HEK293T (cell line): ENCODE measurements around the gene PIAS1.

Experiments used
- ELF4 ChIP-seq: fragments of 450-650 bp; IDR thresholded peaks from 2 replicates; pipeline ENCODE4 v1.6.1; 2017; ENCODE audit warnings: antibody characterized with exemption
- FOXK2 ChIP-seq: fragments of 450-650 bp; IDR thresholded peaks from 2 replicates; pipeline ENCODE4 v1.6.1; 2016; ENCODE audit warnings: mild to moderate bottlenecking
- L3MBTL2 ChIP-seq: fragments of 450-650 bp; conservative IDR thresholded peaks from 2 replicates; pipeline ENCODE4 v1.6.1; 2016; ENCODE audit warnings: mild to moderate bottlenecking
- LEF1 ChIP-seq: fragments of 450-650 bp; IDR thresholded peaks from 2 replicates; pipeline ENCODE4 v1.6.1; 2017; ENCODE audit warnings: mild to moderate bottlenecking, borderline replicate concordance
- NFRKB ChIP-seq: fragments of 450-650 bp; IDR thresholded peaks from 2 replicates; pipeline ENCODE4 v1.6.1; 2016; ENCODE audit warnings: mild to moderate bottlenecking, moderate library complexity
- PKNOX1 ChIP-seq: fragments of 450-650 bp; IDR thresholded peaks from 2 replicates; pipeline ENCODE4 v1.6.1; 2016
- SP1 ChIP-seq: fragments of 450-650 bp; IDR thresholded peaks from 2 replicates; pipeline ENCODE4 v1.6.1; 2017
- ZNF384 ChIP-seq: fragments of 450-650 bp; IDR thresholded peaks from 2 replicates; pipeline ENCODE4 v1.6.1; 2016

- no peak for TF ChIP-seq NFRKB
- TF ChIP-seq SP1: no peak
- TF ChIP-seq L3MBTL2: no peak
- no peak for TF ChIP-seq PKNOX1
- no peak for TF ChIP-seq ZNF384
- no peak for TF ChIP-seq LEF1
- TF ChIP-seq FOXK2: no peak
- TF ChIP-seq ELF4: no peak
Measured at GRCh38 chr15:68047826-68048225, 6.3 kb upstream of the PIAS1 start.
